GM10266 (cell line): ENCODE measurements around the gene NAP1L1.

Source experiments
- DNase-seq: peaks from one replicate; pipeline ENCODE4 v3.0.0; 2012; ENCODE audit errors: extremely low spot score
- CTCF ChIP-seq: IDR thresholded peaks from 2 replicates; pipeline ENCODE4 v1.5.1; 2012; ENCODE audit warnings: mild to moderate bottlenecking, low read depth; ENCODE audit not compliant: control insufficient read depth, insufficient read depth; ENCODE audit errors: missing control alignments

Gene NAP1L1

GRCh38 chr12:76083246-76083903 lies 1.1 kb downstream of the NAP1L1 start:
- no peak for DNase-seq
- TF ChIP-seq CTCF = no peak

- TF ChIP-seq CTCF = no peak
- no peak for DNase-seq
Measured at GRCh38 chr12:76081909-76082308, 2.6 kb downstream of the NAP1L1 start.

- DNase-seq = no peak
Measured at GRCh38 chr12:76080729-76081415, 3.6 kb downstream of the NAP1L1 start.

GRCh38 chr12:76080017-76080728 lies 4.3 kb downstream of the NAP1L1 start:
- no peak for DNase-seq
- no peak for TF ChIP-seq CTCF

More at GRCh38 chr12:76080729-76081415, 3.6 kb downstream of the NAP1L1 start:
- TF ChIP-seq CTCF = no peak

GRCh38 chr12:76078748-76079147 lies 5.7 kb downstream of the NAP1L1 start:
- no peak for DNase-seq
- TF ChIP-seq CTCF = no peak

GRCh38 chr12:76075448-76075847 lies 9.0 kb downstream of the NAP1L1 start:
- no peak for TF ChIP-seq CTCF
- DNase-seq = no peak
